ENCODE data around the gene FUOM.
A peak's percentile ranks its signal among the peaks of the same experiment; 100 is the strongest.

Gene FUOM

DNA sequence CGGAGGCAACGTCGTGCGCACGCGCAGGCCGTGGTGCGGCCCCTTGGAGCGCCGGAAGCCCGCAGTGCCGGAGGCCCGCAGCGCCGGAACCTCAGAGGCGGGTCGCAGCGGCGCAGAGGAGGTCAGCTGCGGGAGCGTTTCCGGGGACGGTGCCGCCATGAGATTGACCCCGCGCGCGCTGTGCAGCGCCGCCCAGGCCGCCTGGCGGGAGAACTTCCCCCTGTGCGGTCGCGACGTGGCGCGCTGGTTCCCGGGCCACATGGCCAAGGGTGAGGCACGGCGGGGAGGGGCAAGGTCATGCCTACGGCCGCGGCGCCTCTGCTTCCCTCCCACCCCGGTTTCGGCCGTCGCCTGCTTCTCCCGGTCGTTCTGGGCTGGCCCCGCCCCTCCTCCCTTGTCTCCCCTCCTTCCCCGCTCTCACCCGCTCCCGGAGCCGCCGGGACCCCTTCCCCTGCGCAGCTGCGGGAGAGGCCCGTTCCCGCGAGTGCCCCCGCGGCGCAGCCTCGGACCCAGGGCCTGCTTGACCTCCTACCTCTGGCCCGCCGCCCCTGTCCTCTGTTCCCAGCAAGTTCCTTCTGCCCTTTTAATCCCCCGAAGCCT is 36.3 kb upstream of the FUOM start, which contains the start of gene MTG1:
Gene MTG1 (plus strand): TSS at position 94 of the 600 bp plus-strand sequence. CDS start 64 bp downstream, at position 158.
- H3K27ac ChIP-seq = peak within 1 kb of the TSS; percentile 85
- CTCF ChIA-PET = no interaction called here
- peak; percentile 99 for DNase-seq (ENCODE audit: low spot score)
- POLR2A ChIA-PET (ENCODE audit: low non-redundant PET) = no interaction called here
- TF ChIP-seq, protein P1, sequence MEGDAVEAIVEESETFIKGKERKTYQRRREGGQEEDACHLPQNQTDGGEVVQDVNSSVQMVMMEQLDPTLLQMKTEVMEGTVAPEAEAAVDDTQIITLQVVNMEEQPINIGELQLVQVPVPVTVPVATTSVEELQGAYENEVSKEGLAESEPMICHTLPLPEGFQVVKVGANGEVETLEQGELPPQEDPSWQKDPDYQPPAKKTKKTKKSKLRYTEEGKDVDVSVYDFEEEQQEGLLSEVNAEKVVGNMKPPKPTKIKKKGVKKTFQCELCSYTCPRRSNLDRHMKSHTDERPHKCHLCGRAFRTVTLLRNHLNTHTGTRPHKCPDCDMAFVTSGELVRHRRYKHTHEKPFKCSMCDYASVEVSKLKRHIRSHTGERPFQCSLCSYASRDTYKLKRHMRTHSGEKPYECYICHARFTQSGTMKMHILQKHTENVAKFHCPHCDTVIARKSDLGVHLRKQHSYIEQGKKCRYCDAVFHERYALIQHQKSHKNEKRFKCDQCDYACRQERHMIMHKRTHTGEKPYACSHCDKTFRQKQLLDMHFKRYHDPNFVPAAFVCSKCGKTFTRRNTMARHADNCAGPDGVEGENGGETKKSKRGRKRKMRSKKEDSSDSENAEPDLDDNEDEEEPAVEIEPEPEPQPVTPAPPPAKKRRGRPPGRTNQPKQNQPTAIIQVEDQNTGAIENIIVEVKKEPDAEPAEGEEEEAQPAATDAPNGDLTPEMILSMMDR (conservative IDR thresholded peaks at IDR 0.05; ENCODE audit: low read depth) = no peak

GRCh38 chr10:133393401-133394063 is 35.7 kb upstream of the FUOM start:
- peak overlapping the region; percentile 85 for H3K27ac ChIP-seq
- TF ChIP-seq, protein P1 (conservative IDR thresholded peaks at IDR 0.05; ENCODE audit: low read depth) = no peak
- CTCF ChIA-PET = no interaction called here
- POLR2A ChIA-PET (ENCODE audit: low non-redundant PET) = no interaction called here
- DNase-seq (ENCODE audit: low spot score) = no peak

DNA sequence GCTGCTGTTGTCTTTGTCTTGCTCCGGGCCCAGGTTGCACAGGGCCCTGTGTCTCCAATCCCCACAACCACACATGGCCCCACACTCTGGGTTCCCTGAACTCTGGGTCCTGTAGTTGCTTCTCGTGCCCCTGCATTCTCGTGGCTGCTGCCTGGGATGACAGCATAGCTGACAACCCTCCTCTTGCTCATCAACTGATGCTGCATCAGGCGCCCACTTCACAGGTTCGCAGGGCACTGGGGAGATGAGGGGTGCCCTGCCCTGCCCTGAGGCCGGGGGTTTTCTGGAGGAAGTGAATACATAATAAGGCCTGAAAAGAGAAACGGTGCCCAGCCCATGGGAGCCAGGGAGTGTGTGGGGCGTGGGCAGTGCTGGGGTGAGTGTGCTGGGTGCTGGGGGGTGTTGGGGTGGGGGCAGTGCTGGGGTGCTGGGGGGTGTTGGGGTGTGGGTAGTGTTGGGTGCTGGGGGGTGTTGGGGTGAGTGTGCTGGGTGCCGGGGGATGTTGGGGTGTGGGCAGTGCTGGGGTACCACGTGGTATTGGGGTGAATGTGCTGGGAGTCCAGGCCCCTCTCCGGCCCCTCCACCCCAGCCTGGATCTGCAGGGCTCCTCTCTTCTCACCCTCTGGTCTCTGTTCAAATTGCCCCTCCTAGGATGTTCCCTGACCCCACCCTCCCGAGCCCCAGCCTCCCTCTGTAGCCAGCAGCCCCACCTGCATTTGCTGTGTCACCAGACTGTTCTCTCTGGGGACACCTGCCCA is 34.1 kb upstream of the FUOM start:
- DNase-seq (ENCODE audit: low spot score) = no peak
- POLR2A ChIA-PET (ENCODE audit: low non-redundant PET) = interaction anchor here (0.6 to 1.1 kb wide), 2 partner anchors 19 to 560 kb away, joined by 4 to 8 read pairs; partner anchors contain the start of gene ECHS1
- TF ChIP-seq, protein P1 (conservative IDR thresholded peaks at IDR 0.05; ENCODE audit: low read depth) = no peak
- no peak overlapping the region for H3K27ac ChIP-seq
- CTCF ChIA-PET = no interaction called here

- CTCF ChIA-PET = interaction anchor here (0.6 kb wide), 1 partner anchor 737 kb away, joined by 3 read pairs; no protein-coding TSS in a partner anchor
- no peak overlapping the region for H3K27ac ChIP-seq
- TF ChIP-seq, protein P1 (conservative IDR thresholded peaks at IDR 0.05; ENCODE audit: low read depth) = no peak
- DNase-seq (ENCODE audit: low spot score) = no peak
- POLR2A ChIA-PET (ENCODE audit: low non-redundant PET) = interaction anchor here (0.6 to 1.1 kb wide), 2 partner anchors 18 to 559 kb away, joined by 4 to 8 read pairs; partner anchors contain the start of gene ECHS1
These were observed 33.4 kb upstream of the FUOM start for GRCh38 chr10:133391249-133391635.

GRCh38 chr10:133390597-133391248 is 32.9 kb upstream of the FUOM start:
- DNase-seq (ENCODE audit: low spot score) = no peak
- peak overlapping the region; percentile 41; the same call in 1 of the 2 replicates for H3K27ac ChIP-seq
- ChIA-PET CTCF (interaction anchor here (0.6 kb wide), 2 partner anchors 86 to 736 kb away, joined by 3 to 4 read pairs; no protein-coding TSS in a partner anchor), POLR2A (ENCODE audit: low non-redundant PET) (interaction anchor here (1.1 kb wide), 1 partner anchor 17 kb away, joined by 4 read pairs; the partner anchor contains the start of gene ECHS1)
- TF ChIP-seq, protein P1 (conservative IDR thresholded peaks at IDR 0.05; ENCODE audit: low read depth) = no peak

All from RWPE1 (cell line).